Stomach (tissue), 4 donors: ENCODE measurements around the gene ASIC4.

ENCODE experiments used
- CTCF ChIP-seq, 7 experiments: fragments of 450-650 bp in 4 of 7; fragments of 200-600 bp in 3 of 7; sonication (generic) in 3 of 7; IDR thresholded peaks; one replicate each; pipeline ENCODE4 v1.5.1; 2016 to 2019; ENCODE audit warnings: antibody characterized with exemption in 7 of 7, control low read depth in 2 of 7, mild to moderate bottlenecking in 1 of 7
- EP300 ChIP-seq: sonication (generic); formaldehyde crosslinking; IDR thresholded peaks from one replicate; pipeline ENCODE4 v1.6.1; 2017; ENCODE audit warnings: antibody characterized with exemption
- POLR2A ChIP-seq, 4 donors: fragments of 450-650 bp; IDR thresholded peaks; one replicate each; pipeline ENCODE4 v1.6.1; 2016; ENCODE audit warnings: antibody characterized with exemption in 4 of 4, control low read depth in 2 of 4, mild to moderate bottlenecking in 1 of 4, moderate library complexity in 1 of 4
- POLR2AphosphoS5 ChIP-seq, 3 donors: sonication (generic); formaldehyde crosslinking; IDR thresholded peaks; one replicate each; pipeline ENCODE4 v1.6.1; 2016; ENCODE audit warnings: antibody characterized with exemption in 3 of 3

- no peak for TF ChIP-seq POLR2A (IDR thresholded peaks at IDR 0.05)
- no peak for TF ChIP-seq EP300
- no peak for TF ChIP-seq CTCF (IDR thresholded peaks at IDR 0.05)
- no peak for TF ChIP-seq POLR2AphosphoS5 (IDR thresholded peaks at IDR 0.05)
These were observed 10.5 kb downstream of the ASIC4 start for GRCh38 chr2:219524817-219525216.
